Thyroid gland (tissue), 4 donors: ENCODE results near the gene C3orf18. TPM values are rescaled to one million over a fixed set of nuclear protein-coding genes. Genes with fewer than 3 reads are reported as not detected.
A peak's percentile ranks its signal among the peaks of the same experiment; 100 is the strongest.

ENCODE experiments used
- DNase-seq, 2 donors: peaks; one replicate each; pipeline ENCODE4 v3.0.0-alpha.2; 2019
- H3K27ac ChIP-seq, 3 donors: fragments of 200-600 bp; sonication (generic); 1 replicate in 2 of 3; 2 replicates in 1 of 3; pipeline ENCODE4 v1.5.1; 2016 to 2019; ENCODE audit warnings: mild to moderate bottlenecking in 1 of 3, moderate library complexity in 1 of 3
- H3K27me3 ChIP-seq: fragments of 200-600 bp; sonication (generic); one replicate; pipeline ENCODE4 v1.5.1; 2019
- H3K36me3 ChIP-seq, 2 donors: fragments of 200-600 bp; sonication (generic); one replicate each; pipeline ENCODE4 v1.5.1; 2016 to 2019
- H3K4me1 ChIP-seq, 2 donors: fragments of 200-600 bp; sonication (generic); one replicate each; pipeline ENCODE4 v1.5.1; 2017 to 2019
- H3K4me3 ChIP-seq, 3 donors: fragments of 200-600 bp; sonication (generic); replicated peaks in 1 of 3; 1 replicate in 2 of 3; 2 replicates in 1 of 3; pipeline ENCODE4 v1.5.1; 2016; ENCODE audit warnings: mild to moderate bottlenecking in 1 of 3
- H3K9me3 ChIP-seq: fragments of 200-600 bp; sonication (generic); one replicate; pipeline ENCODE4 v1.5.1; 2017
- CTCF ChIP-seq, 6 experiments: fragments of 200-600 bp in 3 of 6; fragments of 450-650 bp in 3 of 6; sonication (generic) in 3 of 6; IDR thresholded peaks; one replicate each; pipeline ENCODE4 v1.5.1; 2016 to 2019; ENCODE audit warnings: antibody characterized with exemption in 6 of 6, mild to moderate bottlenecking in 2 of 6, inconsistent platforms in 1 of 6, moderate library complexity in 1 of 6
- POLR2A ChIP-seq, 2 donors: fragments of 450-650 bp; IDR thresholded peaks; one replicate each; pipeline ENCODE4 v1.6.1; 2017; ENCODE audit warnings: antibody characterized with exemption in 2 of 2, mild to moderate bottlenecking in 2 of 2, moderate library complexity in 1 of 2
- WGBS, 2 donors: methylation state at CpG; one replicate each; pipeline ENCODE4 v1.1.5; 2017; 5-methylcytosine and 5-hydroxymethylcytosine counted together
- intact Hi-C: fragments of 100-400 bp; cut with DNase I; formaldehyde crosslinking; loops from one replicate; pipeline ENCODE4 v1.15.1; 2023
- total RNA-seq, 4 donors: library from RNA; depleted of rRNA; stranded (reverse); fragments of >200 nt; gene quantifications; one replicate each; pipeline ENCODE4 v1.2.3, GENCODE V29; 2016

C3orf18 gene
- total RNA-seq, 4 donors from 2014 or later, result 19.6 to 22.0 (median 20.3) TPM

- WGBS, 2 donors, result 64 to 73% methylated on average over 6 to 9 of the region's 9 CpGs
- Histone ChIP-seq H3K36me3 (no peaks in the 10 kb centered on the region), H3K4me1 (peaks cover 59 to 73% of the 10 kb centered on the region in 2 donors), H3K4me3 (no peak overlapping the region), H3K9me3 (no peaks in the 10 kb centered on the region), H3K27me3 (no peaks in the 10 kb centered on the region), H3K27ac (peak overlapping the region; percentile 91 to 100 (median 100))
- no peak for DNase-seq
- intact Hi-C loops, result no loop called here
- TF ChIP-seq POLR2A (IDR thresholded peaks at IDR 0.05), result no peak
- TF ChIP-seq CTCF (IDR thresholded peaks at IDR 0.05), result no peak
Observed at GRCh38 chr3:50600141-50600753, 32.7 kb upstream of the C3orf18 start.

GRCh38 chr3:50599716-50600118, 32.2 kb upstream of the C3orf18 start:
- WGBS, 2 donors, result 65 to 86% methylated on average over 1 of the region's 1 CpG
- H3K9me3 ChIP-seq, result no peaks in the 10 kb centered on the region
- DNase-seq, result peak; percentile 29 to 37
- peak overlapping the region; percentile 91 to 100 (median 100) for H3K27ac ChIP-seq
- no peaks in the 10 kb centered on the region for H3K36me3 ChIP-seq
- H3K4me1 ChIP-seq, result peaks cover 54 to 68% of the 10 kb centered on the region in 2 donors
- intact Hi-C loops, result no loop called here
- TF ChIP-seq CTCF (IDR thresholded peaks at IDR 0.05), result no peak
- no peak overlapping the region for H3K4me3 ChIP-seq
- H3K27me3 ChIP-seq, result no peaks in the 10 kb centered on the region

DNA sequence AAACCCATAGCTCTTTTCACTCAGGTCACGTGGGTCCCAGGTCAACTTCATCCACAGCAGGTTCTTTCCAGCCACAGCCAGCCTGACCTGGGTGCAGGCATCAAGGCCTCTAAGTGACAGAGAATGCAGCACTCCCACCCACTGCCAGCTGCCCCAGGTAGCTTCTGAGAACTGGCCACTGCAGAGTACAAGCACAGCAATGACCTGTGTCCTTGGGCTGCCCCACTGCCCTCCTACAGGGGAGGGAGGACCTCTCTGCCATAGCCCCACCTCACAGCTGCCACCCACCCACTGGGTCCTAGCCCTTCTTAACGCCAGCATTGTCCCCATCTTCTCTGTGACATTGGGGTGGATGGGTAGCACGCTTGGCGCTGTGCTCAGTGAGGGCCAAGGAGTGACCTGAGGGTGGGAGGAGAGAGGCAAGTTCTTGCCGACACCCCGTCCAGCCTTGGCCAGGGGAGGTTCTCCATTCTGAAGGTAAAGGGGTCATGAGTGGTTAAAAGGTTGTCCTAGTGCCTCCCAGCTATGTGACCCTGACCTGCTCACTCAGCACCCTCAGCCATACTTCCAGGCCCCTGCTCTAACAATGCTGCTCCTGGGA, 31.7 kb upstream of the C3orf18 start:
- Histone ChIP-seq H3K27ac (peak overlapping the region; percentile 91 to 100 (median 100)), H3K4me1 (peaks cover 48 to 66% of the 10 kb centered on the region in 2 donors), H3K4me3 (no peak overlapping the region), H3K9me3 (no peaks in the 10 kb centered on the region), H3K36me3 (no peaks in the 10 kb centered on the region), H3K27me3 (no peaks in the 10 kb centered on the region)
- intact Hi-C loops, result no loop called here
- DNase-seq, result no peak
- 79 to 87% methylated on average over 5 to 6 of the region's 6 CpGs for WGBS, 2 donors
- no peak for TF ChIP-seq POLR2A (IDR thresholded peaks at IDR 0.05)
- TF ChIP-seq CTCF (IDR thresholded peaks at IDR 0.05), result no peak

- no peaks in the 10 kb centered on the region for H3K36me3 ChIP-seq
- peak in 1 of 2 donors; percentile 32 for DNase-seq
- peak overlapping the region; percentile 20 to 50 (median 44) for H3K27ac ChIP-seq
- peak in 1 of 2 donors; percentile 13 for TF ChIP-seq POLR2A (IDR thresholded peaks at IDR 0.05)
- TF ChIP-seq CTCF (IDR thresholded peaks at IDR 0.05), result no peak
- H3K4me3 ChIP-seq, result no peak overlapping the region
- H3K4me1 ChIP-seq, result peaks cover 24 to 53% of the 10 kb centered on the region in 2 donors
- no peaks in the 10 kb centered on the region for H3K27me3 ChIP-seq
- H3K9me3 ChIP-seq, result no peaks in the 10 kb centered on the region
- intact Hi-C loops, result no loop called here
- 33 to 49% methylated on average over 2 of the region's 2 CpGs for WGBS, 2 donors
Observed at GRCh38 chr3:50594253-50594785, 26.8 kb upstream of the C3orf18 start.

DNA sequence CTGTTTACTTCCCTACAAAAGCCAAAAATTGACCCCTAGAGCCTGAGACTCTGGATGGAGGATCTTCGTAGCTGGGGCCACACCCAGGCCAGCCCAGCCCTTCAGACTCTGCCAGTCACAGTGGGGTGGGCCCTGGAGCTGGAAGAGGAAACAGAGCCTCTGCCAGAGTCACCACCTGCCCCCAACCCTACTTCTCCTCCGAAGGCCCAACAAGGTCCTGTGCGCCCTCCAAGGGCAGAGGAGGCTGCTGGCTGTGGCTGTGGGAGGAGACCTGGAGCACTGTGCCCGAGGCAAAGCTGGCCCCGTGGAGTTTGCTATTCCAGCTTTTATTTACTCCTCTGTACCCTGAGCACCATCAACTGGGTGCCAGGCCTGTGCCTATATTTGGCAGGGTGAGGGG, 25.0 kb upstream of the C3orf18 start:
- DNase-seq, result no peak
- Histone ChIP-seq H3K4me3 (no peak overlapping the region), H3K27ac (peak overlapping the region; percentile 33 to 47 (median 43)), H3K36me3 (no peaks in the 10 kb centered on the region), H3K9me3 (no peaks in the 10 kb centered on the region), H3K27me3 (no peaks in the 10 kb centered on the region), H3K4me1 (peaks cover 21 to 52% of the 10 kb centered on the region in 2 donors)
- intact Hi-C loops, result no loop called here
- TF ChIP-seq CTCF (IDR thresholded peaks at IDR 0.05), result no peak
- TF ChIP-seq POLR2A (IDR thresholded peaks at IDR 0.05), result no peak
- WGBS, 2 donors, result 49 to 62% methylated on average over 5 of the region's 5 CpGs
